ENCODE results near the gene RIN3. TPM values are rescaled to one million over a fixed set of nuclear protein-coding genes. Genes with fewer than 3 reads are reported as not detected.

RIN3 gene
- total and polyA plus RNA-seq, 2 experiments from 2014 or later = 1.8 to 7.0 TPM

- Histone ChIP-seq H3K4me2 (ENCODE audit: unreplicated experiment) (no peak overlapping the region), H2AFZ (no peak overlapping the region), H3K79me2 (ENCODE audit: insufficient read depth) (no peaks in the 10 kb centered on the region), H3K4me1 (ENCODE audit: insufficient read depth) (peaks cover 5% of the 10 kb centered on the region), H3K9me2 (ENCODE audit: insufficient read depth) (no peaks in the 10 kb centered on the region), H3K9me3 (ENCODE audit: low read depth) (no peaks in the 10 kb centered on the region), H3F3A (ENCODE audit: insufficient read depth) (no peaks in the 10 kb centered on the region), H4K20me1 (ENCODE audit: insufficient read depth) (no peaks in the 10 kb centered on the region), H3K27ac (no peak overlapping the region), H3K27me3 (replicated peaks; ENCODE audit: insufficient read depth) (no peaks in the 10 kb centered on the region), H3K9ac (no peak overlapping the region), H3K4me3 (no peak overlapping the region), H3K36me3 (ENCODE audit: low read depth) (no peaks in the 10 kb centered on the region)
- in situ Hi-C loops (cut with MboI) = no loop called here
- TF ChIP-seq EZH2phosphoT487 (IDR thresholded peaks at IDR 0.05; ENCODE audit: insufficient read depth, low read depth) = no peak
- TF ChIP-seq EZH2 (IDR thresholded peaks at IDR 0.05; ENCODE audit: insufficient read depth, poor library complexity, severe bottlenecking) = no peak
- 100% methylated on average over 1 of the region's 1 CpG for WGBS, 2 experiments (ENCODE audit: low coverage in 1 of 2, low lambda C conversion rate in 2 of 2, missing lambda C conversion rate in 2 of 2)
- DNase-seq = no peak
Measured at GRCh38 chr14:92695562-92695961, 182.0 kb downstream of the RIN3 start.

DNA sequence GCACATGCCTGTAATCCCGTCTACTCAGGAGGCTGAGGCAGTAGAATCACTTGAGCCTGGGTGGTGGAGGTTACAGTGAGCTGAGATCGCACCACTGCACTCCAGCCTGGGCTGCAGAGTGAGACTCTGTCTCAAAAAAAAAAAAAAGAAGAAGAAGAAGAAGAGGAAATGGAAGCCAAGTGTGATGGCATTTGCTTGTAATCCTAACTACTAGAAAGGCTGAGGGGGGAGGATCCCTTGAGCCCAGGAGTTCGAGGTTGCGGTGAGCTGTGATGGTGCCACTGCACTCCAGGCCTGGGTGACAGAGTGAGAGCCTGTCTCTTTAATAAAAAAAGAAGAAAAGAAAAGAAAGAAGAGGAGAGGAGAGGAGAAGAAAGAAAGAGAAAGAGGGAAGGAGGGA lies 182.8 kb downstream of the RIN3 start:
- TF ChIP-seq EZH2phosphoT487 (IDR thresholded peaks at IDR 0.05; ENCODE audit: insufficient read depth, low read depth) (no peak), EZH2 (IDR thresholded peaks at IDR 0.05; ENCODE audit: insufficient read depth, poor library complexity, severe bottlenecking) (no peak)
- H3K4me1 ChIP-seq (ENCODE audit: insufficient read depth) = peaks cover 5% of the 10 kb centered on the region
- H3K27ac ChIP-seq = no peak overlapping the region
- no peak overlapping the region for H3K4me3 ChIP-seq
- no peaks in the 10 kb centered on the region for H3K27me3 ChIP-seq (replicated peaks; ENCODE audit: insufficient read depth)
- H3K9ac ChIP-seq = no peak overlapping the region
- no peaks in the 10 kb centered on the region for H3K36me3 ChIP-seq (ENCODE audit: low read depth)
- no peaks in the 10 kb centered on the region for H3K9me2 ChIP-seq (ENCODE audit: insufficient read depth)
- in situ Hi-C loops (cut with MboI) = no loop called here
- no peaks in the 10 kb centered on the region for H3K9me3 ChIP-seq (ENCODE audit: low read depth)
- 53 to 54% methylated on average over 4 of the region's 4 CpGs for WGBS, 2 experiments (ENCODE audit: low coverage in 1 of 2, low lambda C conversion rate in 2 of 2, missing lambda C conversion rate in 2 of 2)
- H2AFZ ChIP-seq = no peak overlapping the region
- no peak for DNase-seq
- no peaks in the 10 kb centered on the region for H3F3A ChIP-seq (ENCODE audit: insufficient read depth)
- no peak overlapping the region for H3K4me2 ChIP-seq (ENCODE audit: unreplicated experiment)
- H3K79me2 ChIP-seq (ENCODE audit: insufficient read depth) = no peaks in the 10 kb centered on the region
- H4K20me1 ChIP-seq (ENCODE audit: insufficient read depth) = no peaks in the 10 kb centered on the region

- TF ChIP-seq EZH2 (IDR thresholded peaks at IDR 0.05; ENCODE audit: insufficient read depth, poor library complexity, severe bottlenecking) = no peak
- no peak for TF ChIP-seq EZH2phosphoT487 (IDR thresholded peaks at IDR 0.05; ENCODE audit: insufficient read depth, low read depth)
- H3K79me2 ChIP-seq (ENCODE audit: insufficient read depth) = no peaks in the 10 kb centered on the region
- in situ Hi-C loops (cut with MboI) = no loop called here
- no peak overlapping the region for H3K4me3 ChIP-seq
- DNase-seq = no peak
- no peaks in the 10 kb centered on the region for H3K36me3 ChIP-seq (ENCODE audit: low read depth)
- no peak overlapping the region for H3K9ac ChIP-seq
- no peaks in the 10 kb centered on the region for H3K27me3 ChIP-seq (replicated peaks; ENCODE audit: insufficient read depth)
- H3K4me1 ChIP-seq (ENCODE audit: insufficient read depth) = no peaks in the 10 kb centered on the region
- H3K27ac ChIP-seq = no peak overlapping the region
- no peaks in the 10 kb centered on the region for H3K9me3 ChIP-seq (ENCODE audit: low read depth)
- no peak overlapping the region for H2AFZ ChIP-seq
- no peaks in the 10 kb centered on the region for H3F3A ChIP-seq (ENCODE audit: insufficient read depth)
- H3K9me2 ChIP-seq (ENCODE audit: insufficient read depth) = no peaks in the 10 kb centered on the region
- H3K4me2 ChIP-seq (ENCODE audit: unreplicated experiment) = no peak overlapping the region
- H4K20me1 ChIP-seq (ENCODE audit: insufficient read depth) = no peaks in the 10 kb centered on the region
Measured at GRCh38 chr14:92698393-92698792, 184.8 kb downstream of the RIN3 start.

DNA sequence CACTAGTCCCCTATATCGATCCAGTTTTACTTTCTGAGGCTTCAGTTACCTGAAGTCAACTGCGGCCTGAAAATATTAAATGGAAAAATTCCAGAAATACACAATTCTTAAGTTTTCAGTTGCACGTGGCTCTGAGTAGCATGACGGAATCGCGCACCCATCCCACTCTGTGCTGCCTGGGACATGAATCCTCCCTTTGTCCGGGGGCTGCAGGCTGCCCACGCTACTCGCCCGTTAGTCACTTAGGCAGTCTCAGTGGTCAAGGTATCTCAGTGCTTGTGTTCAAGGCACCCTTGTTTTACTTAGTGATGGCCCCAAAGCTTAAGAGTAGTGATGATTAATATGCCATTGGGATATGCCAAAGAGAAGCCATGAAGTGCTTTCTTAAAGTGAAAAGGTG lies 188.2 kb downstream of the RIN3 start:
- no peaks in the 10 kb centered on the region for H3K9me3 ChIP-seq (ENCODE audit: low read depth)
- no peak overlapping the region for H3K9ac ChIP-seq
- H3K4me2 ChIP-seq (ENCODE audit: unreplicated experiment) = no peak overlapping the region
- WGBS, 2 experiments (ENCODE audit: low coverage in 1 of 2, low lambda C conversion rate in 2 of 2, missing lambda C conversion rate in 2 of 2) = 92 to 93% methylated on average over 10 of the region's 10 CpGs
- no peak overlapping the region for H3K4me3 ChIP-seq
- no peaks in the 10 kb centered on the region for H3K4me1 ChIP-seq (ENCODE audit: insufficient read depth)
- no peak overlapping the region for H2AFZ ChIP-seq
- no peaks in the 10 kb centered on the region for H3K36me3 ChIP-seq (ENCODE audit: low read depth)
- DNase-seq = no peak
- no peak for TF ChIP-seq EZH2 (IDR thresholded peaks at IDR 0.05; ENCODE audit: insufficient read depth, poor library complexity, severe bottlenecking)
- no peak for TF ChIP-seq EZH2phosphoT487 (IDR thresholded peaks at IDR 0.05; ENCODE audit: insufficient read depth, low read depth)
- no peaks in the 10 kb centered on the region for H4K20me1 ChIP-seq (ENCODE audit: insufficient read depth)
- H3K27me3 ChIP-seq (replicated peaks; ENCODE audit: insufficient read depth) = no peaks in the 10 kb centered on the region
- H3K9me2 ChIP-seq (ENCODE audit: insufficient read depth) = no peaks in the 10 kb centered on the region
- no peak overlapping the region for H3K27ac ChIP-seq
- no peaks in the 10 kb centered on the region for H3F3A ChIP-seq (ENCODE audit: insufficient read depth)
- in situ Hi-C loops (cut with MboI) = no loop called here
- H3K79me2 ChIP-seq (ENCODE audit: insufficient read depth) = no peaks in the 10 kb centered on the region

GRCh38 chr14:92702441-92702918 lies 188.9 kb downstream of the RIN3 start:
- H3K27ac ChIP-seq = no peak overlapping the region
- no peak for DNase-seq
- H3K4me3 ChIP-seq = no peak overlapping the region
- 87 to 97% methylated on average over 9 of the region's 9 CpGs for WGBS, 2 experiments (ENCODE audit: low coverage in 1 of 2, low lambda C conversion rate in 2 of 2, missing lambda C conversion rate in 2 of 2)
- H3K36me3 ChIP-seq (ENCODE audit: low read depth) = no peaks in the 10 kb centered on the region
- in situ Hi-C loops (cut with MboI) = no loop called here
- H3K4me2 ChIP-seq (ENCODE audit: unreplicated experiment) = no peak overlapping the region
- no peaks in the 10 kb centered on the region for H4K20me1 ChIP-seq (ENCODE audit: insufficient read depth)
- no peaks in the 10 kb centered on the region for H3K27me3 ChIP-seq (replicated peaks; ENCODE audit: insufficient read depth)
- TF ChIP-seq EZH2phosphoT487 (IDR thresholded peaks at IDR 0.05; ENCODE audit: insufficient read depth, low read depth) = no peak
- TF ChIP-seq EZH2 (IDR thresholded peaks at IDR 0.05; ENCODE audit: insufficient read depth, poor library complexity, severe bottlenecking) = no peak
- H2AFZ ChIP-seq = no peak overlapping the region
- no peaks in the 10 kb centered on the region for H3K9me2 ChIP-seq (ENCODE audit: insufficient read depth)
- no peak overlapping the region for H3K9ac ChIP-seq
- H3K9me3 ChIP-seq (ENCODE audit: low read depth) = no peaks in the 10 kb centered on the region
- H3K4me1 ChIP-seq (ENCODE audit: insufficient read depth) = no peaks in the 10 kb centered on the region
- no peaks in the 10 kb centered on the region for H3F3A ChIP-seq (ENCODE audit: insufficient read depth)
- no peaks in the 10 kb centered on the region for H3K79me2 ChIP-seq (ENCODE audit: insufficient read depth)
